Measurements from ENCODE around the gene EMILIN2.

DNA sequence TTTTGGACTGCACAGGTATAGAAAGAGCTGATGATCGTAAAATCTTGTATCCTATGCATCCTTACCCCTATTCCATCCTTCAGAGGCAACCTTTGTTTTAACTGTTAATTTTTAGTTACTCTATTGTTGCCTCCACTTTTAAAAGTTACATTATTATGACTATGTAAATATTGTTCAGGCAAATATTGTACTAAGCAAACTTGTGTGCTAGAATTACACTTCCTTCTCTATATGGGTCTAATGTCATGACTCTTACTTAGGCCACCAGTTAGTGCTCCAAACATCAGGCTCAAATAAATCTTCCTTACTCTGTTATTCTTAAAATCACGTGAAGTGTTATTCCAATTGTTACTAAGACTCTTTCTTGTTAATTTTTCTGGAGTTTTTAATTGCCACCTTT lies 47.4 kb upstream of the EMILIN2 start:
- TF ChIP-seq, protein P1, sequence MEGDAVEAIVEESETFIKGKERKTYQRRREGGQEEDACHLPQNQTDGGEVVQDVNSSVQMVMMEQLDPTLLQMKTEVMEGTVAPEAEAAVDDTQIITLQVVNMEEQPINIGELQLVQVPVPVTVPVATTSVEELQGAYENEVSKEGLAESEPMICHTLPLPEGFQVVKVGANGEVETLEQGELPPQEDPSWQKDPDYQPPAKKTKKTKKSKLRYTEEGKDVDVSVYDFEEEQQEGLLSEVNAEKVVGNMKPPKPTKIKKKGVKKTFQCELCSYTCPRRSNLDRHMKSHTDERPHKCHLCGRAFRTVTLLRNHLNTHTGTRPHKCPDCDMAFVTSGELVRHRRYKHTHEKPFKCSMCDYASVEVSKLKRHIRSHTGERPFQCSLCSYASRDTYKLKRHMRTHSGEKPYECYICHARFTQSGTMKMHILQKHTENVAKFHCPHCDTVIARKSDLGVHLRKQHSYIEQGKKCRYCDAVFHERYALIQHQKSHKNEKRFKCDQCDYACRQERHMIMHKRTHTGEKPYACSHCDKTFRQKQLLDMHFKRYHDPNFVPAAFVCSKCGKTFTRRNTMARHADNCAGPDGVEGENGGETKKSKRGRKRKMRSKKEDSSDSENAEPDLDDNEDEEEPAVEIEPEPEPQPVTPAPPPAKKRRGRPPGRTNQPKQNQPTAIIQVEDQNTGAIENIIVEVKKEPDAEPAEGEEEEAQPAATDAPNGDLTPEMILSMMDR (IDR thresholded peaks at IDR 0.05; ENCODE audit: low read length), result no peak
- TF ChIP-seq EZH2 (IDR thresholded peaks at IDR 0.05; ENCODE audit: borderline replicate concordance, low read length), result no peak

All from OCI-LY1 (cell line).